ENCODE results near the gene GDF10. TPM values are rescaled to one million over a fixed set of nuclear protein-coding genes. Genes with fewer than 3 reads are reported as not detected.

Gene GDF10
- total and polyA plus RNA-seq, 2 donors (not counting 3 experiments of a cell fraction or from before 2014, with no cell fraction given), result not detected

DNA sequence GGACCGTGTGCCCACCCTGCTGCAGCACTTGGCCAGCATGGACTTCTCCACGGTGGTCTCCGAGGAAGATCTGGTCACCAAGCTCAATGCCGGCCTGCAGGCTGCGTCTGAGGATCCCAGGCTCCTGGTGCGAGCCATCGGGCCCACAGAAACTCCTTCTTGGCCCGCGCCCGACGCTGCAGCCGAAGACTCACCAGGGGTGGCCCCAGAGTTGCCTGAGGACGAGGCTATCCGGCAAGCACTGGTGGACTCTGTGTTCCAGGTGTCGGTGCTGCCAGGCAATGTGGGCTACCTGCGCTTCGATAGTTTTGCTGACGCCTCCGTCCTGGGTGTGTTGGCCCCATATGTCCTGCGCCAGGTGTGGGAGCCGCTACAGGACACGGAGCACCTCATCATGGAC is 49.5 kb downstream of the GDF10 start:
- ChIA-PET POLR2A (no interaction called here), CTCF (no interaction called here)
- dilution Hi-C loops (cut with MboI; ENCODE audit: extremely low pct_ligation_motif_present, low sequenced_read_pairs) (no loop called here), intact Hi-C loops (cut with micrococcal nuclease) (no loop called here)
- Histone ChIP-seq H3K9me1 (replicated peaks; ENCODE audit: control insufficient read depth, extremely low read depth, insufficient read depth, low read length) (no peaks in the 10 kb centered on the region), H4K20me1 (replicated peaks; ENCODE audit: control insufficient read depth, extremely low read depth, insufficient read depth, low read length) (no peaks in the 10 kb centered on the region), H3K4me2 (ENCODE audit: insufficient read depth, low read length) (no peak overlapping the region), H2AFZ (ENCODE audit: low read depth, low read length) (no peak overlapping the region), H3K4me1 (ENCODE audit: control insufficient read depth, extremely low read depth, insufficient read depth, low read length) (no peaks in the 10 kb centered on the region), H3K36me3 (ENCODE audit: control insufficient read depth in 2 of 2, extremely low read depth in 1 of 2, insufficient read depth in 2 of 2, low read length in 2 of 2) (no peaks in the 10 kb centered on the region), H3K79me2 (ENCODE audit: control insufficient read depth, insufficient read depth, low read length) (no peaks in the 10 kb centered on the region), H3K9ac (replicated peaks; ENCODE audit: extremely low read depth, insufficient read depth, low read length) (no peak overlapping the region), H3K27me3 (ENCODE audit: control insufficient read depth in 2 of 2, insufficient read depth in 2 of 2, low read length in 2 of 2) (no peaks in the 10 kb centered on the region), H3K9me3 (replicated peaks; ENCODE audit: control insufficient read depth, insufficient read depth, low read length) (no peaks in the 10 kb centered on the region), H3K4me3 (replicated peaks in 1 of 3; ENCODE audit: insufficient read depth in 1 of 3, low read depth in 1 of 3, low read length in 3 of 3) (no peak overlapping the region), H3K27ac (ENCODE audit: insufficient read depth, low read depth, low read length) (no peak overlapping the region)
- no TSS peak for BruUV-seq (replicated peaks)
- no peak for DNase-seq (ENCODE audit: low read depth, low spot score)
- TF ChIP-seq GATA2 (IDR thresholded peaks at IDR 0.05; ENCODE audit: insufficient read depth, insufficient read length, low read depth, low read length) (no peak), EZH2 (IDR thresholded peaks at IDR 0.05; ENCODE audit: borderline replicate concordance, low read depth, low read length, severe bottlenecking) (no peak), POLR2A (IDR thresholded peaks at IDR 0.05; ENCODE audit: low read depth, low read length) (no peak), POLR2AphosphoS5 (IDR thresholded peaks at IDR 0.05; ENCODE audit: insufficient read depth, low read depth, low read length) (no peak), JUN (IDR thresholded peaks at IDR 0.05; ENCODE audit: borderline replicate concordance, insufficient read depth, insufficient read length, low read depth) (no peak), FOS (IDR thresholded peaks at IDR 0.05; ENCODE audit: borderline replicate concordance, insufficient read depth, low read length) (no peak), MYC (IDR thresholded peaks at IDR 0.05; ENCODE audit: low read depth, low read length) (no peak)
- TF ChIP-seq, protein P1, sequence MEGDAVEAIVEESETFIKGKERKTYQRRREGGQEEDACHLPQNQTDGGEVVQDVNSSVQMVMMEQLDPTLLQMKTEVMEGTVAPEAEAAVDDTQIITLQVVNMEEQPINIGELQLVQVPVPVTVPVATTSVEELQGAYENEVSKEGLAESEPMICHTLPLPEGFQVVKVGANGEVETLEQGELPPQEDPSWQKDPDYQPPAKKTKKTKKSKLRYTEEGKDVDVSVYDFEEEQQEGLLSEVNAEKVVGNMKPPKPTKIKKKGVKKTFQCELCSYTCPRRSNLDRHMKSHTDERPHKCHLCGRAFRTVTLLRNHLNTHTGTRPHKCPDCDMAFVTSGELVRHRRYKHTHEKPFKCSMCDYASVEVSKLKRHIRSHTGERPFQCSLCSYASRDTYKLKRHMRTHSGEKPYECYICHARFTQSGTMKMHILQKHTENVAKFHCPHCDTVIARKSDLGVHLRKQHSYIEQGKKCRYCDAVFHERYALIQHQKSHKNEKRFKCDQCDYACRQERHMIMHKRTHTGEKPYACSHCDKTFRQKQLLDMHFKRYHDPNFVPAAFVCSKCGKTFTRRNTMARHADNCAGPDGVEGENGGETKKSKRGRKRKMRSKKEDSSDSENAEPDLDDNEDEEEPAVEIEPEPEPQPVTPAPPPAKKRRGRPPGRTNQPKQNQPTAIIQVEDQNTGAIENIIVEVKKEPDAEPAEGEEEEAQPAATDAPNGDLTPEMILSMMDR (IDR thresholded peaks at IDR 0.05; ENCODE audit: extremely low read depth in 1 of 2, insufficient read depth in 1 of 2, low read depth in 1 of 2, low read length in 2 of 2), result no peak
- TF ChIP-seq, protein P2, sequence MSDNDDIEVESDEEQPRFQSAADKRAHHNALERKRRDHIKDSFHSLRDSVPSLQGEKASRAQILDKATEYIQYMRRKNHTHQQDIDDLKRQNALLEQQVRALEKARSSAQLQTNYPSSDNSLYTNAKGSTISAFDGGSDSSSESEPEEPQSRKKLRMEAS (IDR thresholded peaks at IDR 0.05; ENCODE audit: insufficient read depth, insufficient read length), result no peak
- FAIRE-seq, result no peak
